Measurements from ENCODE around the gene TRAPPC10.

The TRAPPC10 gene

GRCh38 chr21:44011579-44012473 is at the start of gene TRAPPC10:
TSS of gene TRAPPC10 (plus strand) at chr21:44012309. CDS start at chr21:44012494, 185 bp downstream.
- no peak for DNase-seq

GRCh38 chr21:43965911-43966585 is 46.1 kb upstream of the TRAPPC10 start:
- no peak for DNase-seq

- DNase-seq = no peak
Measured at GRCh38 chr21:43966946-43967512, 45.1 kb upstream of the TRAPPC10 start.

GRCh38 chr21:43967981-43968380 is 44.1 kb upstream of the TRAPPC10 start:
- DNase-seq = no peak

- DNase-seq = no peak
Measured at GRCh38 chr21:43968410-43969114, 43.5 kb upstream of the TRAPPC10 start.

- no peak for DNase-seq
Measured at GRCh38 chr21:43969115-43969444, 43.0 kb upstream of the TRAPPC10 start.

- DNase-seq = no peak
Measured at GRCh38 chr21:43970551-43970950, 41.6 kb upstream of the TRAPPC10 start.

- no peak for DNase-seq
Measured at GRCh38 chr21:43971201-43971991, 40.7 kb upstream of the TRAPPC10 start.

GRCh38 chr21:43971992-43972255 is 40.2 kb upstream of the TRAPPC10 start:
- DNase-seq = no peak

GRCh38 chr21:43972850-43973633 is 39.1 kb upstream of the TRAPPC10 start:
- no peak for DNase-seq

- DNase-seq = no peak
Measured at GRCh38 chr21:43973634-43973955, 38.5 kb upstream of the TRAPPC10 start.

GRCh38 chr21:43974791-43975468 is 37.2 kb upstream of the TRAPPC10 start:
- no peak for DNase-seq

GRCh38 chr21:43975469-43976098 is 36.5 kb upstream of the TRAPPC10 start:
- no peak for DNase-seq

- DNase-seq = no peak
Measured at GRCh38 chr21:43976661-43977060, 35.4 kb upstream of the TRAPPC10 start.

GRCh38 chr21:43978060-43978459 is 34.0 kb upstream of the TRAPPC10 start:
- no peak for DNase-seq

- DNase-seq = no peak
Measured at GRCh38 chr21:43979654-43980053, 32.5 kb upstream of the TRAPPC10 start.

GRCh38 chr21:43981151-43981870 is 30.8 kb upstream of the TRAPPC10 start:
- DNase-seq = no peak

- no peak for DNase-seq
Measured at GRCh38 chr21:43981871-43982210, 30.3 kb upstream of the TRAPPC10 start.

- no peak for DNase-seq
Measured at GRCh38 chr21:43982489-43983078, 29.5 kb upstream of the TRAPPC10 start.

GRCh38 chr21:43983390-43983789 is 28.7 kb upstream of the TRAPPC10 start:
- no peak for DNase-seq
